ENCODE results near the gene PNPLA7. TPM values are rescaled to one million over a fixed set of nuclear protein-coding genes. Genes with fewer than 3 reads are reported as not detected.
"Not testable (repeated sequence)": the region's sequence is repeated elsewhere in the genome, so short reads cannot be mapped to it uniquely, and the experiment has no call there.

The PNPLA7 gene
- total and polyA plus RNA-seq, 10 donors: 5.1 to 22.7 (median 10.7) TPM

GRCh38 chr9:137411645-137412380 is 138.4 kb downstream of the PNPLA7 start:
- WGBS, 5 donors: 9 to 29% (median 21%) methylated on average over 19 to 30 of the region's 30 CpGs
- Histone ChIP-seq H3K36me3 (peaks cover 0 to 7% (median 0%) of the 10 kb centered on the region in 6 donors), H3K4me3 (peak overlapping the region in 3 of 8 donors; percentile 13 to 44 (median 15)), H3K27me3 (replicated peaks in 1 of 7) (peaks cover 0 to 32% (median 8%) of the 10 kb centered on the region in 7 donors), H3K27ac (peak overlapping the region; percentile 36 to 86 (median 78)), H3K4me1 (peaks cover 21 to 74% (median 43%) of the 10 kb centered on the region in 6 donors), H3K9me3 (no peaks in the 10 kb centered on the region)
- peak; percentile 88 for DNase-seq
- TF ChIP-seq, protein P1, sequence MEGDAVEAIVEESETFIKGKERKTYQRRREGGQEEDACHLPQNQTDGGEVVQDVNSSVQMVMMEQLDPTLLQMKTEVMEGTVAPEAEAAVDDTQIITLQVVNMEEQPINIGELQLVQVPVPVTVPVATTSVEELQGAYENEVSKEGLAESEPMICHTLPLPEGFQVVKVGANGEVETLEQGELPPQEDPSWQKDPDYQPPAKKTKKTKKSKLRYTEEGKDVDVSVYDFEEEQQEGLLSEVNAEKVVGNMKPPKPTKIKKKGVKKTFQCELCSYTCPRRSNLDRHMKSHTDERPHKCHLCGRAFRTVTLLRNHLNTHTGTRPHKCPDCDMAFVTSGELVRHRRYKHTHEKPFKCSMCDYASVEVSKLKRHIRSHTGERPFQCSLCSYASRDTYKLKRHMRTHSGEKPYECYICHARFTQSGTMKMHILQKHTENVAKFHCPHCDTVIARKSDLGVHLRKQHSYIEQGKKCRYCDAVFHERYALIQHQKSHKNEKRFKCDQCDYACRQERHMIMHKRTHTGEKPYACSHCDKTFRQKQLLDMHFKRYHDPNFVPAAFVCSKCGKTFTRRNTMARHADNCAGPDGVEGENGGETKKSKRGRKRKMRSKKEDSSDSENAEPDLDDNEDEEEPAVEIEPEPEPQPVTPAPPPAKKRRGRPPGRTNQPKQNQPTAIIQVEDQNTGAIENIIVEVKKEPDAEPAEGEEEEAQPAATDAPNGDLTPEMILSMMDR (IDR thresholded peaks at IDR 0.05 in 8 of 11, conservative IDR thresholded peaks at IDR 0.05 in 3 of 11): no peak
- TF ChIP-seq POLR2AphosphoS5 (IDR thresholded peaks at IDR 0.05): peak; percentile 50 to 71 (median 59)
- intact Hi-C loops (cut with DNase I; ENCODE audit: low total_unique reads): no loop called here

DNA sequence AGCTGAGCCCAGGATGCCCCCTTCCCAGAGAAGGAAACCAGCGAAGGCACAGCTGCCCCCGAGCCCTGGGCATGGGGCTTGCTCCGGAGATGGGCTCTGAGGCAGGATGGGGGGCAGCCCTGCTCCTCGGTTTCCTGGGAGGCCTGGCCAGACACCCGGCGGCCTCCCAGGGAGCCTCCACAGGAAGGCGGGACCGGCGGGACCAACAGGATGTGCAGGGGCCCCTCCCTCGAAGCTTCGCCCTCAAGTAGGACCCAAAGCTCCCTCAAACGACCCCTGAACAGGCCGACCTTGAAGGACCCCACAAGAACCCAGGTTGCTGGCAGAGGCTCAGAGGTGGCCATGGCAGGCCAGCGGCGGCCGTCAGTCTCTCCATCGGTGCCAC is 138.9 kb downstream of the PNPLA7 start:
- Histone ChIP-seq H3K4me1 (peaks cover 24 to 74% (median 46%) of the 10 kb centered on the region in 6 donors), H3K4me3 (peak overlapping the region in 2 of 8 donors; percentile 13 to 44), H3K27me3 (replicated peaks in 1 of 7) (peaks cover 0 to 38% (median 8%) of the 10 kb centered on the region in 7 donors), H3K27ac (peak overlapping the region in 7 of 8 donors; percentile 36 to 86 (median 76)), H3K36me3 (peaks cover 0 to 2% (median 0%) of the 10 kb centered on the region in 6 donors), H3K9me3 (no peaks in the 10 kb centered on the region)
- TF ChIP-seq, protein P1 (IDR thresholded peaks at IDR 0.05 in 8 of 11, conservative IDR thresholded peaks at IDR 0.05 in 3 of 11): no peak
- TF ChIP-seq POLR2A (IDR thresholded peaks at IDR 0.05): no peak
- no peak for TF ChIP-seq POLR2AphosphoS5 (IDR thresholded peaks at IDR 0.05)
- 10 to 40% (median 19%) methylated on average over 6 to 17 of the region's 17 CpGs for WGBS, 5 donors
- intact Hi-C loops (cut with DNase I; ENCODE audit: low total_unique reads): no loop called here
- no peak for DNase-seq

GRCh38 chr9:137410891-137411249 is 139.3 kb downstream of the PNPLA7 start:
- intact Hi-C loops (cut with DNase I; ENCODE audit: low total_unique reads): no loop called here
- H3K4me1 ChIP-seq: peaks cover 24 to 75% (median 46%) of the 10 kb centered on the region in 6 donors
- peak overlapping the region in 1 of 8 donors; percentile 44 for H3K4me3 ChIP-seq
- no peak for DNase-seq
- peak overlapping the region in 6 of 8 donors; percentile 47 to 86 (median 80) for H3K27ac ChIP-seq
- WGBS, 5 donors: 74 to 83% (median 80%) methylated on average over 1 to 15 of the region's 15 CpGs
- H3K9me3 ChIP-seq: no peaks in the 10 kb centered on the region
- H3K36me3 ChIP-seq: no peaks in the 10 kb centered on the region
- TF ChIP-seq POLR2AphosphoS5 (IDR thresholded peaks at IDR 0.05): no peak
- TF ChIP-seq, protein P1 (IDR thresholded peaks at IDR 0.05 in 8 of 11, conservative IDR thresholded peaks at IDR 0.05 in 3 of 11): no peak
- no peak for TF ChIP-seq POLR2A (IDR thresholded peaks at IDR 0.05)
- H3K27me3 ChIP-seq (replicated peaks in 1 of 7): peaks cover 0 to 42% (median 8%) of the 10 kb centered on the region in 7 donors

- DNase-seq; H3K36me3 ChIP-seq; H3K4me3 ChIP-seq; H3K9me3 ChIP-seq; intact Hi-C loops (cut with DNase I; ENCODE audit: low total_unique reads): not testable (repeated sequence)
- Histone ChIP-seq H3K27ac (peak overlapping the region in 4 of 8 donors; percentile 76 to 86 (median 84)), H3K27me3 (replicated peaks in 1 of 7) (peaks cover 0 to 42% (median 8%) of the 10 kb centered on the region in 7 donors), H3K4me1 (peaks cover 24 to 76% (median 48%) of the 10 kb centered on the region in 6 donors)
- 68 to 72% (median 70%) methylated on average over 18 of the region's 18 CpGs for WGBS, 5 donors
These were observed 139.8 kb downstream of the PNPLA7 start for GRCh38 chr9:137410236-137410890.

Small RNA genes within 50 kb of the gene (microRNA-seq; reads per million reads assigned to microRNA genes)
- 0 to 0.36 (median 0.35) reads per million in 3 donors for gene MIR7114

Other genes starting within 250 kb of the PNPLA7 start
- 10 to 100 TPM in 3 of 7 donors, 1 to 10 TPM in 4; 5.6 to 24.4 (median 9.4) TPM for gene NRARP, start 248.1 kb downstream of the PNPLA7 start, total RNA-seq
- gene NRARP, start 248.1 kb downstream of the PNPLA7 start, polyA plus RNA-seq: 1 to 10 TPM in 1 of 3 donors, under 1 TPM in 2; 0.37 to 1.3 (median 0.94) TPM
- 10 to 100 TPM; 14.5 to 52.8 (median 29.8) TPM for gene EXD3, start 127.2 kb downstream of the PNPLA7 start, total RNA-seq
- 10 to 100 TPM; 15.6 to 62.3 (median 43.4) TPM for gene EXD3, start 127.2 kb downstream of the PNPLA7 start, polyA plus RNA-seq
- 10 to 100 TPM in 2 of 7 donors, 1 to 10 TPM in 5; 1.9 to 15.0 (median 5.3) TPM for gene NOXA1, start 127.0 kb downstream of the PNPLA7 start, total RNA-seq
- gene NOXA1, start 127.0 kb downstream of the PNPLA7 start, polyA plus RNA-seq: 10 to 100 TPM in 1 of 3 donors, 1 to 10 TPM in 2; 3.2 to 10.7 (median 7.8) TPM
- under 1 TPM in 3 of 7 donors, not detected in 4; 0.26 to 0.37 (median 0.28) TPM for gene ENTPD8, start 109.0 kb downstream of the PNPLA7 start, total RNA-seq
- gene ENTPD8, start 109.0 kb downstream of the PNPLA7 start, polyA plus RNA-seq: under 1 TPM; 0.07 to 0.10 (median 0.09) TPM
- 10 to 100 TPM; 21.8 to 39.0 (median 25.5) TPM for gene NSMF, start 91.1 kb downstream of the PNPLA7 start, total RNA-seq
- gene NSMF, start 91.1 kb downstream of the PNPLA7 start, polyA plus RNA-seq: 10 to 100 TPM; 21.8 to 49.3 (median 26.7) TPM
- 10 to 100 TPM; 20.5 to 38.1 (median 32.8) TPM for gene MRPL41, start 1.5 kb upstream of the PNPLA7 start, total RNA-seq
- gene MRPL41, start 1.5 kb upstream of the PNPLA7 start, polyA plus RNA-seq: 10 to 100 TPM; 69.9 to 98.1 (median 84.9) TPM
- 10 to 100 TPM; 31.7 to 47.3 (median 39.8) TPM for gene DPH7, start 28.5 kb upstream of the PNPLA7 start, total RNA-seq
- gene DPH7, start 28.5 kb upstream of the PNPLA7 start, polyA plus RNA-seq: 10 to 100 TPM; 41.3 to 80.5 (median 67.4) TPM
- gene ZMYND19, start 40.1 kb upstream of the PNPLA7 start, total RNA-seq: 10 to 100 TPM; 12.7 to 17.5 (median 15.3) TPM
- gene ZMYND19, start 40.1 kb upstream of the PNPLA7 start, polyA plus RNA-seq: 10 to 100 TPM; 17.7 to 24.1 (median 17.8) TPM
- 10 to 100 TPM; 51.4 to 85.2 (median 70.2) TPM for gene ARRDC1, start 55.3 kb upstream of the PNPLA7 start, total RNA-seq
- gene ARRDC1, start 55.3 kb upstream of the PNPLA7 start, polyA plus RNA-seq: 100 to 1,000 TPM in 1 of 3 donors, 10 to 100 TPM in 2; 60.1 to 158 (median 95.1) TPM
- 100 to 1,000 TPM in 6 of 7 donors, 10 to 100 TPM in 1; 87.7 to 163 (median 130) TPM for gene EHMT1, start 68.6 kb upstream of the PNPLA7 start, total RNA-seq
- 10 to 100 TPM; 35.5 to 60.9 (median 54.9) TPM for gene EHMT1, start 68.6 kb upstream of the PNPLA7 start, polyA plus RNA-seq

Data from spleen (tissue), 11 donors.